Prostate gland (tissue), 2 donors: ENCODE measurements around the gene AUTS2. TPM values are rescaled to one million over a fixed set of nuclear protein-coding genes. Genes with fewer than 3 reads are reported as not detected.

Experiments used
- DNase-seq: peaks from one replicate; pipeline ENCODE4 v3.0.0-alpha.2; 2019; ENCODE audit warnings: low spot score
- H3K27ac ChIP-seq, 2 donors: fragments of 200-600 bp; sonication (generic); 2 replicates each; pipeline ENCODE4 v1.5.1; 2017 to 2019
- H3K27me3 ChIP-seq: fragments of 200-600 bp; sonication (generic); replicated peaks from 2 replicates; pipeline ENCODE4 v1.5.1; 2019; ENCODE audit not compliant: insufficient read depth
- H3K36me3 ChIP-seq, 2 donors: fragments of 200-600 bp; sonication (generic); 1 replicate in 1 of 2; 2 replicates in 1 of 2; pipeline versions ENCODE4 v1.5.1 to v1.8.1; 2017 to 2019
- H3K4me1 ChIP-seq: fragments of 200-600 bp; sonication (generic); replicated peaks from 2 replicates; pipeline ENCODE4 v1.5.1; 2019
- H3K4me3 ChIP-seq, 2 donors: fragments of 200-600 bp; sonication (generic); 2 replicates each; pipeline ENCODE4 v1.5.1; 2017 to 2019
- H3K9me3 ChIP-seq: fragments of 200-600 bp; sonication (generic); 2 replicates; pipeline ENCODE4 v1.5.1; 2017
- CTCF ChIP-seq, 4 experiments: fragments of 200-600 bp in 2 of 4; fragments of 450-650 bp in 2 of 4; sonication (generic) in 2 of 4; IDR thresholded peaks; 1 replicate in 3 of 4; 2 replicates in 1 of 4; pipeline ENCODE4 v1.5.1; 2016 to 2019; ENCODE audit warnings: antibody characterized with exemption in 4 of 4, mild to moderate bottlenecking in 2 of 4, moderate library complexity in 2 of 4
- POLR2A ChIP-seq: fragments of 450-650 bp; IDR thresholded peaks from one replicate; pipeline ENCODE4 v1.6.1; 2016; ENCODE audit warnings: antibody characterized with exemption, mild to moderate bottlenecking
- POLR2AphosphoS5 ChIP-seq: sonication (generic); formaldehyde crosslinking; IDR thresholded peaks from one replicate; pipeline ENCODE4 v1.6.1; 2017; ENCODE audit warnings: antibody characterized with exemption
- WGBS: methylation state at CpG from one replicate; pipeline ENCODE4 v1.1.5; 2018; 5-methylcytosine and 5-hydroxymethylcytosine counted together
- intact Hi-C: fragments of 100-400 bp; cut with DNase I; formaldehyde crosslinking; loops from one replicate; pipeline ENCODE4 v1.14.2; 2022
- total RNA-seq, 2 donors: library from RNA; depleted of rRNA; stranded (reverse); fragments of >200 nt; gene quantifications; one replicate each; pipeline ENCODE4 v1.1.0, GENCODE V29; 2016

The AUTS2 gene
- total RNA-seq, 2 donors from 2014 or later, result 25.0 to 55.2 TPM

GRCh38 chr7:69953136-69954067 lies 355.1 kb downstream of the AUTS2 start:
- H3K27ac ChIP-seq, result no peak overlapping the region
- intact Hi-C loops, result no loop called here
- H3K9me3 ChIP-seq, result no peaks in the 10 kb centered on the region
- 51% methylated on average over 6 of the region's 6 CpGs for WGBS
- no peak overlapping the region for H3K4me3 ChIP-seq
- no peaks in the 10 kb centered on the region for H3K36me3 ChIP-seq
- H3K27me3 ChIP-seq, result no peaks in the 10 kb centered on the region
- DNase-seq, result no peak
- TF ChIP-seq POLR2A (no peak), CTCF (IDR thresholded peaks at IDR 0.05) (no peak), POLR2AphosphoS5 (no peak)
- no peaks in the 10 kb centered on the region for H3K4me1 ChIP-seq

- Histone ChIP-seq H3K4me1 (no peaks in the 10 kb centered on the region), H3K9me3 (no peaks in the 10 kb centered on the region), H3K27ac (no peak overlapping the region), H3K27me3 (no peaks in the 10 kb centered on the region), H3K36me3 (no peaks in the 10 kb centered on the region), H3K4me3 (no peak overlapping the region)
- no peak for DNase-seq
- TF ChIP-seq POLR2A (no peak), POLR2AphosphoS5 (no peak), CTCF (IDR thresholded peaks at IDR 0.05) (no peak)
- 87% methylated on average over 6 of the region's 6 CpGs for WGBS
- intact Hi-C loops, result no loop called here
Observed at GRCh38 chr7:69956541-69956940, 358.3 kb downstream of the AUTS2 start.

GRCh38 chr7:69957661-69958060 lies 359.4 kb downstream of the AUTS2 start:
- 66% methylated on average over 2 of the region's 2 CpGs for WGBS
- intact Hi-C loops, result no loop called here
- H3K36me3 ChIP-seq, result no peaks in the 10 kb centered on the region
- no peak for DNase-seq
- peaks cover 3% of the 10 kb centered on the region for H3K4me1 ChIP-seq
- no peaks in the 10 kb centered on the region for H3K27me3 ChIP-seq
- TF ChIP-seq CTCF (IDR thresholded peaks at IDR 0.05) (no peak), POLR2A (no peak), POLR2AphosphoS5 (no peak)
- H3K4me3 ChIP-seq, result no peak overlapping the region
- no peak overlapping the region for H3K27ac ChIP-seq
- H3K9me3 ChIP-seq, result no peaks in the 10 kb centered on the region

- Histone ChIP-seq H3K4me1 (peaks cover 3% of the 10 kb centered on the region), H3K27ac (no peak overlapping the region), H3K4me3 (no peak overlapping the region), H3K9me3 (no peaks in the 10 kb centered on the region), H3K36me3 (no peaks in the 10 kb centered on the region), H3K27me3 (no peaks in the 10 kb centered on the region)
- DNase-seq, result no peak
- TF ChIP-seq POLR2AphosphoS5 (no peak), CTCF (IDR thresholded peaks at IDR 0.05) (no peak), POLR2A (no peak)
- WGBS, result 90% methylated on average over 3 of the region's 3 CpGs
- intact Hi-C loops, result no loop called here
Observed at GRCh38 chr7:69959789-69960499, 361.7 kb downstream of the AUTS2 start.
